ENCODE results near the gene ESYT2.

GRCh38 chr7:158731761-158732160, 97.5 kb downstream of the ESYT2 start:
- TF ChIP-seq ZNF274 (IDR thresholded peaks at IDR 0.05; ENCODE audit: low read depth, low read length) (no peak), YY1 (IDR thresholded peaks at IDR 0.05; ENCODE audit: insufficient read depth, insufficient read length) (no peak), SUZ12 (IDR thresholded peaks at IDR 0.05; ENCODE audit: extremely low read depth, insufficient read depth, insufficient read length) (no peak)
